Common myeloid progenitor, CD34-positive (primary cell): ENCODE measurements around the gene CCDC30.

Source experiments
- CTCF ChIA-PET: fragments of 350-600 bp; sonication (Branson Sonifier 250); formaldehyde crosslinking; loops from one replicate; lab custom pipeline; 2021; ENCODE audit warnings: antibody characterized with exemption; lab: Charles Lee
- POLR2A ChIA-PET: fragments of 350-600 bp; sonication (Branson Sonifier 250); formaldehyde crosslinking; loops from one replicate; lab custom pipeline; 2021; ENCODE audit warnings: antibody characterized with exemption; lab: Charles Lee
- DNase-seq, 3 donors: peaks; one replicate each; pipeline versions ENCODE4 v3.0.0 to v3.0.0-alpha.2; 2013
- H3K27ac ChIP-seq, 2 experiments: 1 replicate in 1 of 2; 2 replicates in 1 of 2; pipeline ENCODE4 v1.7.0; 2013; ENCODE audit warnings: inconsistent platforms in 2 of 2, low read length in 2 of 2, mild to moderate bottlenecking in 2 of 2, low read depth in 1 of 2, moderate library complexity in 1 of 2; ENCODE audit not compliant: severe bottlenecking in 2 of 2, insufficient read depth in 1 of 2, poor library complexity in 1 of 2
- H3K27me3 ChIP-seq, 5 experiments: replicated peaks in 2 of 5; 1 replicate in 3 of 5; 2 replicates in 2 of 5; pipeline versions ENCODE4 v1.6.1 to v1.7.0; 2013; ENCODE audit warnings: low read length in 4 of 5, mild to moderate bottlenecking in 2 of 5, moderate library complexity in 2 of 5, inconsistent platforms in 1 of 5; ENCODE audit not compliant: insufficient read depth in 5 of 5, control insufficient read depth in 4 of 5
- H3K36me3 ChIP-seq, 4 experiments: 1 replicate in 2 of 4; 2 replicates in 2 of 4; pipeline versions ENCODE4 v1.6.1 to v1.7.0; 2013; ENCODE audit warnings: low read length in 3 of 4, control low read depth in 1 of 4, mild to moderate bottlenecking in 1 of 4; ENCODE audit not compliant: control insufficient read depth in 4 of 4, insufficient read depth in 4 of 4
- H3K4me1 ChIP-seq, 4 experiments: 1 replicate in 3 of 4; 2 replicates in 1 of 4; pipeline versions ENCODE4 v1.6.1 to v1.7.1; 2013; ENCODE audit warnings: low read length in 3 of 4, mild to moderate bottlenecking in 3 of 4, control low read depth in 1 of 4, inconsistent platforms in 1 of 4, moderate library complexity in 1 of 4; ENCODE audit not compliant: control insufficient read depth in 4 of 4, insufficient read depth in 4 of 4; ENCODE audit errors: control extremely low read depth in 1 of 4
- H3K4me3 ChIP-seq, 7 experiments: 1 replicate in 4 of 7; 2 replicates in 3 of 7; pipeline versions ENCODE4 v1.5.1 to v1.7.0; 2013; ENCODE audit warnings: mild to moderate bottlenecking in 7 of 7, low read length in 6 of 7, moderate library complexity in 6 of 7, inconsistent platforms in 2 of 7, low read depth in 2 of 7, control low read depth in 1 of 7; ENCODE audit not compliant: insufficient read depth in 4 of 7, control insufficient read depth in 1 of 7; ENCODE audit errors: extremely low read depth in 1 of 7
- H3K9me3 ChIP-seq, 5 experiments: 1 replicate in 4 of 5; 2 replicates in 1 of 5; pipeline versions ENCODE4 v1.6.1 to v1.7.1; 2013; ENCODE audit warnings: low read length in 4 of 5, mild to moderate bottlenecking in 2 of 5, inconsistent platforms in 1 of 5, low read depth in 1 of 5, moderate library complexity in 1 of 5; ENCODE audit not compliant: control insufficient read depth in 4 of 5, insufficient read depth in 2 of 5; ENCODE audit errors: control extremely low read depth in 1 of 5
- WGBS: methylation state at CpG from one replicate; pipeline ENCODE4 v1.1.5; 2013; ENCODE audit not compliant: insufficient coverage; 5-methylcytosine and 5-hydroxymethylcytosine counted together

The CCDC30 gene

GRCh38 chr1:42430286-42431135 lies 32.6 kb upstream of the CCDC30 start:
- 100% methylated on average over 1 of the region's 3 CpGs for WGBS
- no peaks in the 10 kb centered on the region for H3K9me3 ChIP-seq
- no peaks in the 10 kb centered on the region for H3K27me3 ChIP-seq
- DNase-seq, result peak in 1 of 3 donors; percentile 6
- no peak overlapping the region for H3K4me3 ChIP-seq
- ChIA-PET POLR2A (no interaction called here), CTCF (interaction anchor here (0.9 kb wide), 1 partner anchor 32 kb away, joined by 3 read pairs; the partner anchor contains the start of gene CCDC30)
- H3K36me3 ChIP-seq, result peaks cover 0 to 4% (median 0%) of the 10 kb centered on the region in 4 experiments
- no peak overlapping the region for H3K27ac ChIP-seq
- H3K4me1 ChIP-seq, result peaks cover 0 to 13% (median 10%) of the 10 kb centered on the region in 4 experiments

DNA sequence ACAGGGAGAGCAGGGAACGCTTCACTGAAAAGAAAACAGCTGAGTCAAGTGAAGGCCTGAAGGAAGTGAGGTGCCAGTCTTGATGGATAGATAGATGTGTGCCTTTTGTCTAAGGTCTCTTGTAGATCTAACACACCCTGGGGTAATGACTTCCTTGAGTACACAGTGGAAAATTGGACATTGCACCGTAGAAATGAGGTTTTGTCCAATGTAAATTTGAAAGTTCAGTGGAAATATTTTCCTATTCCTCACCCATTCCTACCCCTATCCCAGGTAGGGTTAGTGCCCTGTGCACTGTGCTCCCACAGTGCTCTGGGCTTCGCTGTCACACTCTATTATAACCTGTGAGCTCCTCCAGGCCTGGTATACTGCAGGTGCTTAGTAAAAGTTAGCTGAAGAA lies 31.6 kb upstream of the CCDC30 start:
- POLR2A ChIA-PET, result no interaction called here
- 92% methylated on average over 1 of the region's 3 CpGs for WGBS

GRCh38 chr1:42432714-42433113 lies 30.4 kb upstream of the CCDC30 start:
- CTCF ChIA-PET, result interaction anchor here (0.9 kb wide), 1 partner anchor 24 kb away, joined by 3 read pairs; the partner anchor contains the start of gene PPCS

More for the DNA sequence above, 31.6 kb upstream of the CCDC30 start:
- H3K27me3 ChIP-seq, result no peaks in the 10 kb centered on the region
- CTCF ChIA-PET, result no interaction called here
- DNase-seq, result no peak
- peaks cover 0 to 4% (median 0%) of the 10 kb centered on the region in 4 experiments for H3K36me3 ChIP-seq
- no peak overlapping the region for H3K4me3 ChIP-seq
- peaks cover 0 to 13% (median 10%) of the 10 kb centered on the region in 4 experiments for H3K4me1 ChIP-seq
- no peaks in the 10 kb centered on the region for H3K9me3 ChIP-seq
- no peak overlapping the region for H3K27ac ChIP-seq

DNA sequence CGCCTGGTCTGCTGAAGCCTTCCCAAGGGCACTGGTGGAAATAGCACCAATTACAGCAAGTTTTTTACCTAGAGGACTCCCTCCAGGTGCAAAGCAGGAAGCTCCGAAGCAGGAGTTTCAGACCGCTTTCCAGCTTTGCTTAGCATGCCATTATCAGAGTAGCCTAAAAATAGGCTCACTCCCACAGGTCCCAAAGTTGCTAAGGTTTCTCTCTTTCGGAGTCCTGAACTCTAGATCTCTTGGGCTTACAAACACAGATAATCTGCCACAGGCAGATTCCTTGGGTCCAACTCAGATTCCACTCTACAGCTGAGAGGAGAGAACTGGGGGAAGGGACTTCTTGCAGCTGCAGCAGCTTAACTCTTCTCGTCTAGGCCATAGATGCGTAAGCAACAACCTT lies 29.7 kb upstream of the CCDC30 start:
- Histone ChIP-seq H3K27ac (no peak overlapping the region), H3K9me3 (no peaks in the 10 kb centered on the region), H3K27me3 (no peaks in the 10 kb centered on the region), H3K4me3 (no peak overlapping the region), H3K4me1 (peaks cover 0 to 17% (median 11%) of the 10 kb centered on the region in 4 experiments), H3K36me3 (peaks cover 0 to 4% (median 0%) of the 10 kb centered on the region in 4 experiments)
- WGBS, result 100% methylated on average over 4 of the region's 6 CpGs
- ChIA-PET CTCF (no interaction called here), POLR2A (no interaction called here)
- DNase-seq, result no peak

More at GRCh38 chr1:42432714-42433113, 30.4 kb upstream of the CCDC30 start:
- peaks cover 0 to 4% (median 0%) of the 10 kb centered on the region in 4 experiments for H3K36me3 ChIP-seq
- no peak overlapping the region for H3K4me3 ChIP-seq
- H3K9me3 ChIP-seq, result no peaks in the 10 kb centered on the region
- DNase-seq, result no peak
- WGBS, result 98% methylated on average over 4 of the region's 4 CpGs
- H3K4me1 ChIP-seq, result peaks cover 0 to 17% (median 11%) of the 10 kb centered on the region in 4 experiments
- POLR2A ChIA-PET, result no interaction called here
- no peaks in the 10 kb centered on the region for H3K27me3 ChIP-seq
- no peak overlapping the region for H3K27ac ChIP-seq

GRCh38 chr1:42434340-42434739 lies 28.7 kb upstream of the CCDC30 start:
- Histone ChIP-seq H3K27ac (no peak overlapping the region), H3K36me3 (peaks cover 0 to 4% (median 0%) of the 10 kb centered on the region in 4 experiments), H3K27me3 (no peaks in the 10 kb centered on the region), H3K9me3 (no peaks in the 10 kb centered on the region), H3K4me1 (peaks cover 0 to 15% (median 11%) of the 10 kb centered on the region in 4 experiments), H3K4me3 (no peak overlapping the region)
- ChIA-PET POLR2A (no interaction called here), CTCF (interaction anchor here (0.6 kb wide), 1 partner anchor 188 kb away, joined by 4 read pairs; no protein-coding TSS in a partner anchor)
- no peak for DNase-seq
- WGBS, result 100% methylated on average over 2 of the region's 4 CpGs

DNA sequence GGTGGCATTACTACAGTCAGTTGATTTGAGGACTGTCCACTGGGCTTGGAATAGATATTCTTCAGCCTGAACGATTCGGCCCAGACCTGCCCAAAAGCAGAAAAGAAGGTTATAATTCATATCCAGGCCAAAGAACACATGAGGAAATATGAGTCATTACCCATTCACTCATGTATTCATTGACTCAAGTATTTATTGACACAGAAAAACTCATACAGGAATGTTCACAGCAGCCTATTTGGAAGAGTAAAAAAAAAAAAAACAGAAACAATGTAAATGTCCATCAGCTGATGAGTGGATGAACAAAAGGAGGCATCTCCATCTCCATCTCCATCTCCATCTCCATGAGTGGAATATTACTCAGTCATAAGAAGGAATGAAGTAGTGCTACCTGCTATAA lies 23.1 kb upstream of the CCDC30 start:
- H3K9me3 ChIP-seq, result no peaks in the 10 kb centered on the region
- POLR2A ChIA-PET, result no interaction called here
- H3K36me3 ChIP-seq, result no peaks in the 10 kb centered on the region
- no peaks in the 10 kb centered on the region for H3K27me3 ChIP-seq
- DNase-seq, result no peak
- H3K4me1 ChIP-seq, result peaks cover 0 to 4% (median 1%) of the 10 kb centered on the region in 4 experiments
- no peak overlapping the region for H3K4me3 ChIP-seq
- no peak overlapping the region for H3K27ac ChIP-seq
- CTCF ChIA-PET, result no interaction called here
- 100% methylated on average over 2 of the region's 2 CpGs for WGBS

- no peaks in the 10 kb centered on the region for H3K4me1 ChIP-seq
- ChIA-PET CTCF (no interaction called here), POLR2A (no interaction called here)
- no peaks in the 10 kb centered on the region for H3K9me3 ChIP-seq
- no peaks in the 10 kb centered on the region for H3K36me3 ChIP-seq
- H3K27me3 ChIP-seq, result no peaks in the 10 kb centered on the region
- no peak for DNase-seq
- no peak overlapping the region for H3K4me3 ChIP-seq
- no peak overlapping the region for H3K27ac ChIP-seq
- 80% methylated on average over 2 of the region's 2 CpGs for WGBS
Observed at GRCh38 chr1:42442662-42443061, 20.4 kb upstream of the CCDC30 start.
